ENCODE data around the gene SLC38A11.

DNA sequence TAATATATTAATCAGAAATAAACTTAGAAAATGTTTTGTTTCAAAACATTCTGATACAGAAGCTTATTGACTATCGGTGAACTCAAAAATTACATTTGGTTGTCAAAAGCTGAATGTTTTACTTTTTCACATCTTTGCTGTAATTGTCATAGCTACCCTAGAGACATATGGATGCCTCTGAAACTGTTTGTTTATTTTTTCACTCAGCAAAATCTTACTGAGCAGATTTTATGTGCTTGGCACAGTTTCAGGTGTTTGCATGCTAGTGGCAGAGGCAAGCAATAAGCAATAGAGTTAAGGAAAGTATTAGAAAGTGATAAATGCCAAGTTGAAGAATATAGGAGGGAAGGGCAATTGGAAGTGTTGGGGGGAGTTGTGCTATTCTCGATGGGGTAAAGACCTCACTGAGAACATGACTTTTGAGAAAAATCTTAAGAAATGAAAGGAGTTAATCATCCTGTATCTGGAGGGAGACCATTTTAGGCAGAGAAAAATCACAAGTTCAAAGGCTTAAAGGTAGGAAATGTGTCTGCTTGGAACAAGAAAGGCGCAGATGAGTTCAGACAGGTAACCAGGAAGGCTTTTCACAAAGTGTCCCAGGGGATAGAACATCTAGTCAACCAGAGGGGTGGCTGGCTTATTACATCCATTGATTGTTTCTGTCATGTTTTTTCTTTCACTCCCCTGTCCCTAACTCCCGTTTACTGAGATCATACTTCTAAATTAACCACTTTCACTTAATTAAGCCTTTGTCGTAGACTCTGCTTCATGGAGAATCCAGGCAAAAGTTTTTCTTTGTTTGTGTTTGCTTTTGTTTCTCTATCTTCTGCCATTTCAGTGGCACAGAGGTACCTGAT is 86.5 kb downstream of the SLC38A11 start:
- TF ChIP-seq, protein P1, sequence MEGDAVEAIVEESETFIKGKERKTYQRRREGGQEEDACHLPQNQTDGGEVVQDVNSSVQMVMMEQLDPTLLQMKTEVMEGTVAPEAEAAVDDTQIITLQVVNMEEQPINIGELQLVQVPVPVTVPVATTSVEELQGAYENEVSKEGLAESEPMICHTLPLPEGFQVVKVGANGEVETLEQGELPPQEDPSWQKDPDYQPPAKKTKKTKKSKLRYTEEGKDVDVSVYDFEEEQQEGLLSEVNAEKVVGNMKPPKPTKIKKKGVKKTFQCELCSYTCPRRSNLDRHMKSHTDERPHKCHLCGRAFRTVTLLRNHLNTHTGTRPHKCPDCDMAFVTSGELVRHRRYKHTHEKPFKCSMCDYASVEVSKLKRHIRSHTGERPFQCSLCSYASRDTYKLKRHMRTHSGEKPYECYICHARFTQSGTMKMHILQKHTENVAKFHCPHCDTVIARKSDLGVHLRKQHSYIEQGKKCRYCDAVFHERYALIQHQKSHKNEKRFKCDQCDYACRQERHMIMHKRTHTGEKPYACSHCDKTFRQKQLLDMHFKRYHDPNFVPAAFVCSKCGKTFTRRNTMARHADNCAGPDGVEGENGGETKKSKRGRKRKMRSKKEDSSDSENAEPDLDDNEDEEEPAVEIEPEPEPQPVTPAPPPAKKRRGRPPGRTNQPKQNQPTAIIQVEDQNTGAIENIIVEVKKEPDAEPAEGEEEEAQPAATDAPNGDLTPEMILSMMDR (conservative IDR thresholded peaks at IDR 0.05; ENCODE audit: low read depth in 2 of 2), result no peak
- TF ChIP-seq EZH2 (IDR thresholded peaks at IDR 0.05; ENCODE audit: low read depth, unreplicated experiment) (no peak), POLR2AphosphoS5 (IDR thresholded peaks at IDR 0.05; ENCODE audit: low read depth) (no peak), EZH2phosphoT487 (IDR thresholded peaks at IDR 0.05; ENCODE audit: unreplicated experiment) (no peak), REST (IDR thresholded peaks at IDR 0.05; ENCODE audit: unreplicated experiment) (no peak)

All from GM23338 (cell line).